Keratinocyte (primary cell): ENCODE measurements around the gene KRTAP3-3. TPM values are rescaled to one million over a fixed set of nuclear protein-coding genes. Genes with fewer than 3 reads are reported as not detected.

Source experiments
- DNase-seq: peaks from one replicate; pipeline ENCODE4 v3.0.0-alpha.2; 2011; ENCODE audit warnings: low read depth, missing footprints, low spot score
- FAIRE-seq: peaks from 2 replicates; lab custom pipeline; 2011; peaks lifted over from hg19 to GRCh38; lab: Jason Lieb, UNC
- H2AFZ ChIP-seq: 2 replicates; pipeline ENCODE4 v1.6.0; 2012; ENCODE audit warnings: low read length, control low read depth, inconsistent platforms; ENCODE audit not compliant: control insufficient read depth
- H3K27ac ChIP-seq: 2 replicates; pipeline ENCODE4 v1.5.1; 2011; ENCODE audit warnings: low read length; ENCODE audit not compliant: control insufficient read depth, insufficient read depth
- H3K27me3 ChIP-seq: 3 replicates; pipeline ENCODE4 v1.6.0; 2011; ENCODE audit warnings: low read length; ENCODE audit not compliant: control insufficient read depth, insufficient read depth; ENCODE audit errors: extremely low read depth
- H3K36me3 ChIP-seq, 2 experiments: 2 replicates in 1 of 2; 3 replicates in 1 of 2; pipeline ENCODE4 v1.5.1; 2011; ENCODE audit warnings: low read length in 2 of 2, mild to moderate bottlenecking in 1 of 2; ENCODE audit not compliant: control insufficient read depth in 2 of 2, insufficient read depth in 2 of 2; ENCODE audit errors: extremely low read depth in 1 of 2
- H3K4me1 ChIP-seq: 3 replicates; pipeline ENCODE4 v1.5.1; 2011; ENCODE audit warnings: low read length; ENCODE audit not compliant: control insufficient read depth, insufficient read depth; ENCODE audit errors: extremely low read depth
- H3K4me2 ChIP-seq: 3 replicates; pipeline ENCODE4 v1.6.0; 2011; ENCODE audit warnings: low read depth, low read length; ENCODE audit not compliant: control insufficient read depth, insufficient read depth; ENCODE audit errors: extremely low read depth
- H3K4me3 ChIP-seq, 3 experiments: fragments of 200-600 bp in 1 of 3; sonication (generic) in 1 of 3; 2 replicates in 2 of 3; 3 replicates in 1 of 3; pipeline ENCODE4 v1.5.1; 2011 to 2016; ENCODE audit warnings: low read length in 3 of 3, mild to moderate bottlenecking in 3 of 3, control low read depth in 2 of 3, inconsistent platforms in 1 of 3, low read depth in 1 of 3, mixed read lengths in 1 of 3, mixed run types in 1 of 3, moderate library complexity in 1 of 3; ENCODE audit not compliant: control insufficient read depth in 2 of 3, insufficient read depth in 2 of 3; ENCODE audit errors: extremely low read depth in 1 of 3
- H3K79me2 ChIP-seq: 2 replicates; pipeline ENCODE4 v1.6.0; 2012; ENCODE audit warnings: low read length; ENCODE audit not compliant: control insufficient read depth, insufficient read depth
- H3K9ac ChIP-seq: 3 replicates; pipeline ENCODE4 v1.6.0; 2011; ENCODE audit warnings: low read length; ENCODE audit not compliant: control insufficient read depth, insufficient read depth; ENCODE audit errors: extremely low read depth
- H3K9me1 ChIP-seq: 3 replicates; pipeline ENCODE4 v1.6.0; 2011; ENCODE audit warnings: low read length; ENCODE audit not compliant: control insufficient read depth, insufficient read depth; ENCODE audit errors: extremely low read depth
- H3K9me3 ChIP-seq: 2 replicates; pipeline ENCODE4 v1.5.1; 2012; ENCODE audit warnings: low read depth, low read length; ENCODE audit not compliant: control insufficient read depth
- H4K20me1 ChIP-seq: 3 replicates; pipeline ENCODE4 v1.6.0; 2011; ENCODE audit warnings: low read length; ENCODE audit not compliant: control insufficient read depth, insufficient read depth; ENCODE audit errors: extremely low read depth
- CTCF ChIP-seq, 3 experiments: IDR thresholded peaks in 1 of 3; conservative IDR thresholded peaks in 1 of 3; optimal IDR thresholded peaks in 1 of 3; 2 replicates in 2 of 3; 3 replicates in 1 of 3; pipeline versions ENCODE3 to v1.5.1; 2011; ENCODE audit warnings: low read length in 3 of 3, mild to moderate bottlenecking in 3 of 3, moderate library complexity in 2 of 3, control low read depth in 1 of 3, inconsistent platforms in 1 of 3; ENCODE audit not compliant: insufficient read depth in 2 of 3; ENCODE audit errors: extremely low read depth in 1 of 3
- EZH2 ChIP-seq: IDR thresholded peaks from one replicate; pipeline ENCODE4 v1.6.1; 2012; ENCODE audit warnings: inconsistent platforms, mild to moderate bottlenecking, low read length, moderate library complexity
- dilution Hi-C: fragments of 300-500 bp; cut with MboI; formaldehyde crosslinking; loops from one replicate; pipeline ENCODE4 v1.7.0; 2020; ENCODE audit warnings: low sequenced_read_pairs; ENCODE audit not compliant: extremely low pct_ligation_motif_present
- polyA plus RNA-seq, 5 experiments: library from polyadenylated mRNA; depleted of rRNA in 3 of 5; stranded (reverse) in 3 of 5; stranded (forward) in 1 of 5; unstranded in 1 of 5; fragments of >200 nt; gene quantifications; 1 replicate in 1 of 5; 2 replicates in 3 of 5; 3 replicates in 1 of 5; pipeline versions ENCODE4 v1.2.1 to v1.2.3, GENCODE V29; 2011 to 2012; ENCODE audit warnings: missing spikeins in 2 of 5, low read depth in 1 of 5, low replicate concordance in 1 of 5

Gene KRTAP3-3
- polyA plus RNA-seq, 1 donor (not counting 4 experiments of a cell fraction or from before 2014, with no cell fraction given): not detected

- H3K4me1 ChIP-seq: peaks cover 7% of the 10 kb centered on the region
- no peaks in the 10 kb centered on the region for H3K9me3 ChIP-seq
- H3K4me3 ChIP-seq: no peak overlapping the region
- H3K9me1 ChIP-seq: no peaks in the 10 kb centered on the region
- TF ChIP-seq CTCF (optimal IDR thresholded peaks at IDR 0.05 in 1 of 3, IDR thresholded peaks at IDR 0.05 in 1 of 3, conservative IDR thresholded peaks at IDR 0.05 in 1 of 3; ENCODE audit: extremely low read depth in 1 of 3, insufficient read depth in 2 of 3, low read length in 3 of 3) (no peak), EZH2 (no peak)
- H2AFZ ChIP-seq: no peak overlapping the region
- no peaks in the 10 kb centered on the region for H3K27me3 ChIP-seq
- FAIRE-seq (no peak), DNase-seq (no peak)
- H3K4me2 ChIP-seq: no peak overlapping the region
- dilution Hi-C loops: no loop called here
- H3K36me3 ChIP-seq: no peaks in the 10 kb centered on the region
- H3K9ac ChIP-seq: no peak overlapping the region
- H3K79me2 ChIP-seq: no peaks in the 10 kb centered on the region
- H4K20me1 ChIP-seq: no peaks in the 10 kb centered on the region
- no peak overlapping the region for H3K27ac ChIP-seq
Measured at GRCh38 chr17:41024697-41025096, 30.7 kb upstream of the KRTAP3-3 start.

- TF ChIP-seq CTCF (optimal IDR thresholded peaks at IDR 0.05 in 1 of 3, IDR thresholded peaks at IDR 0.05 in 1 of 3, conservative IDR thresholded peaks at IDR 0.05 in 1 of 3; ENCODE audit: extremely low read depth in 1 of 3, insufficient read depth in 2 of 3, low read length in 3 of 3): no peak
- no peak for TF ChIP-seq EZH2
- FAIRE-seq (no peak), DNase-seq (no peak)
- dilution Hi-C loops: no loop called here
- H3K4me3 ChIP-seq: no peak overlapping the region
- H3K4me2 ChIP-seq: no peak overlapping the region
- H3K4me1 ChIP-seq: no peaks in the 10 kb centered on the region
- no peaks in the 10 kb centered on the region for H3K9me1 ChIP-seq
- no peaks in the 10 kb centered on the region for H3K36me3 ChIP-seq
- no peaks in the 10 kb centered on the region for H3K27me3 ChIP-seq
- H3K27ac ChIP-seq: no peak overlapping the region
- H4K20me1 ChIP-seq: no peaks in the 10 kb centered on the region
- no peak overlapping the region for H2AFZ ChIP-seq
- H3K79me2 ChIP-seq: no peaks in the 10 kb centered on the region
- no peak overlapping the region for H3K9ac ChIP-seq
- H3K9me3 ChIP-seq: no peaks in the 10 kb centered on the region
Measured at GRCh38 chr17:41020336-41020735, 26.4 kb upstream of the KRTAP3-3 start.
